ENCODE results near the gene OR2D2.
"Not testable (repeated sequence)": the region's sequence is repeated elsewhere in the genome, so short reads cannot be mapped to it uniquely, and the experiment has no call there.

The OR2D2 gene

GRCh38 chr11:6892400-6892799 lies at the start of gene OR2D2:
OR2D2 (minus strand) TSS chr11:6892500; CDS start chr11:6892500, 0 bp downstream.
- no peak for DNase-seq

GRCh38 chr11:6941970-6942369 lies 49.7 kb upstream of the OR2D2 start:
- no peak for DNase-seq

DNA sequence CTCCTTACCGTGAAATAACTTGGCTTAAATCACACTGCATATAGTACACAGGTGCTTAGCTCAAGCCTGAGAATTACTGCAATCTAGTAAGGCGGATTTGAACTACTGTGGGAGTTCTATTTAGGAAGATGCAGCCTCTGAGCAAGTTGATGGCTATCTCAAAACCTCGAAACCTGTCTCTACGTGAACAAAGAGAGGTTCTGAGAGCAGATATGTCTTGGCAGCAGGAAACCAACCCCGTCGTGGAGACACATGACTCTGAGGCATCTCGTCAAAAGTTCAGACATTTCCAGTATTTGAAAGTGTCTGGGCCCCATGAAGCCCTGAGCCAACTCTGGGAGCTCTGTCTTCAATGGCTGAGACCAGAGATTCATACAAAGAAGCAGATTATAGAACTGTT lies 39.8 kb upstream of the OR2D2 start:
- no peak for DNase-seq

- DNase-seq: no peak
Measured at GRCh38 chr11:6931146-6931713, 38.9 kb upstream of the OR2D2 start.

DNA sequence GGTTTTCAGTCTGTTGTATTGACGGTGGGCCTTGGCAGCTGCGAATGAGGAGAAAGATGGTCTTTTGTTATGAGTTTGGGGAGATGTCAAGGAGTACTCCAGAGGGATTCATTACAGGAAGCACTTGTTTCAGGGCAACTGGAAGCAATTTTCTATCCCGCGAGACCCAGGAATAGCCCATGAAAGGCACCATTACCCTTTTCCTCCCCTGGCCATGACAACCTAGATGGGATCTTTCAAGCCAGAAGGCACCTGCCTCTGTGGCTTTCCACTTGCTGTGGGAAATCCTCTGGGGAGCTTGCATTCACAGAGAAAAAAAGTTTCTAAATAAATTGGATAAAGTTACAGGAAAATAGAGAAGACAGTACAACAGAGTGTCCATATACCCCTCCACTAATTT lies 36.6 kb upstream of the OR2D2 start:
- DNase-seq: no peak

DNA sequence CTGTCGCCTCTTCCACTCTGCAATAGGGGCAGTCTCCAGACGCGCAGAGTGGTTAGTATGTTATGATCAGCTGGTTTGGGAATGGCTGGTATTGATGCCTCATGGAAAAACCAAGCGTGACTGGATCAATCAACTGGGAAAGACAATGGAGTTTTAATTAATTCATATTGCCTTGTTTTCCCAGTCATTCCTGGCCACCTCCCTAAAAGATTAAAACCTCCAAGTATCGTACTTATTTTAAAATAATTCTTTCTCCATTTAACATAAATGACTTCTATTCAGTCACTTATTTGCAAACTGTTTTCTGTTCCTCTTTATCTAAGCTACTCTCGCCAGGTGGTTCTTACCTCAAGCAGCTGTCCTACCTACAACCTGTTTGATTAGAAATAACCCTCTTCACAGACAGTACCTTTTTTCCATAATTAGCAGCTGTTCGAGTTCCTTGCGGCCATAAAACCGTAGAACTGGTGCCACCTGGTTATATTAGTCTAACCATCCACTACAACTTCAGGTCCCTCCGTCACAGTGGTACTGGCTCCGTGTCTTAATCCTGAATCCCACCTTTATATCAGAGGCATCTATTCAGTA lies 34.8 kb upstream of the OR2D2 start:
- no peak for DNase-seq

DNA sequence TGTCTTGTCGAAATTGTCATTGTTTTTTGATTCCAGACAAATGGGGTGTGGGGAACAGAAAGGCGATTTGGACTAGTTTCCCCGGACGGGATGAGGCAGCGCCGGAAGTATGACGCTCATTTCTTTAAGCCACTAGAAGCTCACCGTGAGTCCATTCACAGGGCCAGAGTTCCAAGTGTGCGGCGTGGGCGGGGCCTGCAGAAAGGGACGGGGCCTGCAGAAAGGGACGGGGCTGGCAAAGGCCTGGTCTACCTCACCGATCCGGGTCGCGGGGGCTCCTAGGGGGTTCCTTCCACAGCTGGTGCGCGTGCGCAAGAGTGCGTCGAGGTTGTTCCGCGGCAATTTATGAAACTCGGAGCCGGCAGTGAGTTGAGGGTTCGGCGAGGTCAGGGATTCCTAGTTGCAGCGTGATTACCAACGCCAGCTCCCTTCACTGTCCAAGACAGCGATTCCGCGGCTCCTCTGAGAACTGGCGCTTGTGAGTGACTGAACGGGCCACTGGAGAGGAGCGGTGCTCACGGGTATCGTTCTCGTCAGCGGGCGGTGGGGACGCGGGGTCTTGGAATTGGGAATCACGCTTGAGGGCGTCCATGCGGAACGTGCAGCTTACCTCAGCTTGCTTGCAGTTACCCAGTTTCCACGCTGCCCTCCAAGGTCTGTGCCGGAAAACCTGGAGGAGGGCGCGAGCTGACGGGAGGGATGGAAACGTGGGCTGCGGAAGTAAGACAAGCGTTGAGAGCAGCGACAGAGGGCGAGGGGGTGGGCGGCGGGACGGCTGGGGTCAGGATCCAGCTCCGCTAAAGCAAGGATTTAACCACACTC lies 34.1 kb upstream of the OR2D2 start, which contains the start of gene ZNF215:
Gene ZNF215, plus strand, starts transcription at position 219 of the 822 bp plus-strand sequence. CDS start 5,847 bp downstream, outside the sequence.
- DNase-seq: peak; percentile 59

DNA sequence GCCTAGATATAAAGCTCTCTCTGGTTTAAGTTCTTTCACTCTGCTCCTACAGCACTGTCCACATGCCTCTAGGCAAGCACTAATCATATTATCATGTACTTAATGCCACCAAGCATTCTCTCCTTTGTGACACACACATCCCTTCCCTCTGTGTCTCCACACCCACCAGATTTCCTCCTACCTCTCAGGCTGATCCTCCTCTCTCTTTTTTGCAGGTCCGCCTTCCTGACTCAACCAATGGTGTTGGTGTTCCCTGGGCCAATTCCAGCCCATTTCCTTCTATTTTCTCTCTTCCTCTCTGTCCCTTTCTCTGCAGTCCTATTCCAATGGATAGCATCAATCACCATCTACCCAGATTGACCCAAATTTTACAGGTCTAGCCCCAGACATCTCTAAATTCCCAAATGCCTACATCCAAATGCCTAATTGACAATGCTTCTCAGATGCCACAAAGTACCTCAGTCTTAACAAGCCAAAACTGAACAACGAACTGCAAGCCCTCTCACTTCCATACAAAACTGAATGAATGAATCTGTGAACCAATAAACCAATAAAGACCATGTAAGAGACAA lies 33.4 kb upstream of the OR2D2 start:
- no peak for DNase-seq

- DNase-seq: no peak
Measured at GRCh38 chr11:6925007-6925577, 32.8 kb upstream of the OR2D2 start.

DNA sequence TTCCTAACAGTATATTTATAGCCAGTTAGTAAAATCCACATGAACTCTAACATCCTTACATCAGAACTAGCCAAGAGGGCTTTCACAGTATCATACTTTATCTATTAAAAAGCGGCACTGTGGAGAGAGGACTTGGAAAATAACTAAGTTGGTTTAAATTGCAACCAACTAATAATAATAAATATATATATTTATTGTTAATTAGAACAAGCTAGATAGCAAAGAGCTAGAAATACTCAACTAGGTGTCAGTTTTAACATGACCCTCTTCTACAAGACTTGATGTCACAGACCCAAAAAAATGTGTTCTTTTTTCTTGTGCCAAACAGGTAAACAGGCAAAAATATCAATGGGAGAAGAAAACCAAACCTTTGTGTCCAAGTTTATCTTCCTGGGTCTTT lies 28.4 kb upstream of the OR2D2 start, which contains the start of gene OR2D3:
Gene OR2D3, plus strand, starts transcription at position 301 of the 400 bp plus-strand sequence. Its CDS starts 0 bp downstream, at position 301.
- DNase-seq: no peak

DNA sequence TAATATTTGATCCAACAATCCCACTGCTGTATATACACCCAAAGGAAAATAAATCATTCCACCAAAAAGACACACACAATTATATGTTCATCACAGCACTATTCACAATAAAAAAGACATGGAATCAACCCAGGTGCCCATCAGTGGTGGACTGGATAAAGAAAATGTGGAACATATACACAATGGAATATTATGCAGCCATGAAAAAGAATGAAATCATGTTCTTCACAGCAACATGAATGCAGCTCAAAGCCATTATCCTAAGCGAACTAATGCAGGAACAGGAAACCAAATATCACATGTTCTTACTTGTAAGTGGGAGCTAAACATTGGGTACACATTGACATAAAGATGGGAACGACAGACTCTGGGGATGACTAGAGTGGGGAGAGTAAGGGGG lies 27.4 kb upstream of the OR2D2 start:
- no peak for DNase-seq

- DNase-seq: no peak
Measured at GRCh38 chr11:6911948-6912347, 19.6 kb upstream of the OR2D2 start.

- DNase-seq: no peak
Measured at GRCh38 chr11:6911378-6911777, 19.1 kb upstream of the OR2D2 start.

DNA sequence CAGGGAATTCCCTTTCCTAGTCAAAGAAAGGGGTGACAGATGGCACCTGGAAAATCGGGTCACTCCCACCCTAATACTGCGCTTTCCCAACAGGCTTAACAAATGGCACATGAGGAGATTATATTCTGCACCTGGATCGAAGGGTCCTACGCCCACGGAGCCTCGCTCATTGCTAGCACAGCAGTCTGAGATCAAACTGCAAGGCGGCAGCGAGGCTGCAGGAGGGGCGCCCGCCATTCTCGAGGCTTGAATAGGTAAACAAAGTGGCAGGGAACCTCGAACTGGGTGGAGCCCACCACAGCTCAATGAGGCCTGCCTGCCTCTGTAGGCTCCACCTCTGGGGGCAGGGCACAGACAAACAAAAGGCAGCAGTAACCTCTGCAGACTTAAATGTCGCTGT lies 12.5 kb upstream of the OR2D2 start:
- not testable (repeated sequence) for DNase-seq

DNA sequence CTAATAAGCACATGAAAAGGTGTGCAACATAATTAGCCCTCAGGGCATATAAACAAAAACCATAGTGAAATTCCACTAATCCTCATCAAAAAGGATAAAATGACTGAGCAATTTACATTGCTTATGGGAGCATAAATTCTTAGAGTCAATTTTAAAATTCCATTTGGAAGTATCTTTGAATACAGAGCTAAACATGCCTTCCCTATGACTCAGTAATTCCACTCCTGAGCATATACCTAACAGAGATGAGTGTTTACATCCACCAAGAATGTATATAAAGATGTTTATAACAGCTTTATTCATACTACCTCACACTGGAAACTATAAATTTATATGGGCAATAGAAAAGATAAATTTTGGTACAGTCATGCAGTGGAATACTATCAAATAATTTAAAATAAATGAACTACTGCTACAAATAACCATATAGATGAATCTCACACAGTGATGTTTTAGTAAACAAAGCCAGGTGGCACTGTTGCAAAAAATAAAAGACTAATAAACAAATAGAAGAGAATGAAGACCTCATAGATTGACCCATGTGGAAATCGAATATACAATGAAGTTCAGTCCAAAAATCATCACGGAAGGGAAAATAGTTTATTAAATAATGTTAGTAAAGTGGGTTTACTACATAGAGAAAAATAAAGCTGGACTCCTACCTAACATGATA lies 8.2 kb upstream of the OR2D2 start:
- DNase-seq: no peak

DNA sequence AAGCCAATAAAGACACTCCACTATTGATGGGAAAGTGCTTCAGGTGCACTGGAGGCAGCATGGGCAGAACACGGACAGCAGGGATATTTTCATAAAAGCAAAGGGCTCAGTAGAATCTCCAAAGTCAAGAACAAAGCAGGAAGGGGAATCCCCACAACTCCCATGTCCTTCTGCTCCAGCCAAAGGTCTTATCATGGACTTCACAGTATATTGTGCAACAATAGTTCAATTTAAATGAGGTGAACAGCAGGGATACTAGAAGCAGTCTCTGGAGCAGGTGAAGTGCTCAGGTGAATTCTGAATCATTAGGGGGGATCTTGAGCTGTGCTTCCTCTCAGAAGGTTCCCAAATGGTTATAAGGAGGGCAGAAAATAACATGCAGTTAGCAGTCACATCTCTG lies 6.6 kb upstream of the OR2D2 start:
- no peak for DNase-seq

GRCh38 chr11:6895010-6895409 lies 2.7 kb upstream of the OR2D2 start:
- no peak for DNase-seq

GRCh38 chr11:6894097-6894496 lies 1.8 kb upstream of the OR2D2 start:
- DNase-seq: no peak

- DNase-seq: no peak
Measured at GRCh38 chr11:6889835-6890234, 2.5 kb downstream of the OR2D2 start.

DNA sequence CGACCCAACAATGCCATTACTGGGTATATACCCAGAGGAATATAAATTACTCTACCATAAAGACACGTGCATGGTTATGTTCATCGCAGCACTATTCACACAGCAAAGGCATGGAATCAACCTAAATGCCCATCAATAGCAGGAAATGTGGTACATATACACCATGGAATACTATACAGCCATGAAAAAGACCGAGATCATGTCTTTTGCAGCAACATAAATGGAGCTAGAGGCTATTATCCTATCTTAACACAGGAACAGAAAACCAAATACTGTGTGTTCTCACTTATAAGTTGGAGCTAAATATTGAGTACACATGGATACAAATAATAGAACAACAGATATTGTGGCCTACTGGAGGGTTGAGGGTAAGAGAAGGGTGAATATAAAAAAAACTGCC lies 3.5 kb downstream of the OR2D2 start:
- no peak for DNase-seq

DNA sequence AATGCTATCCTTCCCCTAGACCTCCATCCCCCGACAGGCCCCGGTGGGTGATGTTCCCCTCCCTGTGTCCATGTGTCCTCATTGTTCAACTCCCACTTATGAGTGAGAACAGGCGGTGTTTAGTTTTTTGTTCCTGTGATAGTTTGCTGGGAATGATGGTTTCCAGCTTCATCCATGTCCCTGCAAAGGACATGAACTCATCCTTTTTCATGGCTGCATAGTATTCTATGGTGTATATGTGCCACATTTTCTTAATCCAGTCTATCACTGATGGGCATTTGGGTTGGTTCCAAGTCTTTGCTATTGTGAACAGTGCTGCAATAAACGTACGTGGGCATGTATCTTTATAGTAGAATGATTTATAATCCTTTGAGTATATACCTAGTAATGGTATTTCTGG lies 4.6 kb downstream of the OR2D2 start:
- DNase-seq: not testable (repeated sequence)

DNA sequence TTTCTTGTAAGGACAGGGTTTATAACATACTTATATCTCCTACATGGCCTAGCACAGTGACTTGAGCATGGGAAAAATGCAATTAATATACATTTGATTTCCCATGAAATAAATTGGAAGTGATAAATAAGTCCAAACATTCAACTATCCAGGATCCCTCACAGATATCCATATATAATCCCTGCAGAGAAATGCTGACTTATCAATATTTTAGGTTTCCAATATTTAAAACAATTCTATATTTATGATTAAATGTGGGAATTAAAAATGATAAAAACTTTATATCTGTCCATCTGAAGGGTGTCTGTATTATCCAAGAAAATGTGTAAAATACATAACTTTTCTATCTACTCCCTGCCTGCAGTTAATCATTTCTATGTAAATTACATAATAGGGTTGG lies 9.5 kb downstream of the OR2D2 start:
- no peak for DNase-seq

GRCh38 chr11:6876914-6877313 lies 15.4 kb downstream of the OR2D2 start:
- no peak for DNase-seq
